Astrocyte of the cerebellum (primary cell): Measurements from ENCODE around the gene ISLR2.
"Not testable (repeated sequence)": the region's sequence is repeated elsewhere in the genome, so short reads cannot be mapped to it uniquely, and the experiment has no call there.

ENCODE experiments used
- DNase-seq: peaks from one replicate; pipeline ENCODE4 v3.0.0-alpha.2; 2011; ENCODE audit warnings: low read depth
- H3K4me3 ChIP-seq: 2 replicates; pipeline ENCODE4 v1.5.1; 2011; ENCODE audit warnings: mild to moderate bottlenecking, low read depth, low read length, moderate library complexity
- CTCF ChIP-seq: IDR thresholded peaks from 2 replicates; pipeline ENCODE4 v1.5.1; 2012; ENCODE audit warnings: low read length, low read depth, moderate library complexity, mild to moderate bottlenecking; ENCODE audit errors: missing control alignments
- in situ Hi-C: cut with HindIII; loops from 2 replicates; pipeline ENCODE4 v1.10.0; 2017; ENCODE audit warnings: low sequenced_read_pairs

Gene ISLR2

GRCh38 chr15:74158855-74159650 is 28.7 kb downstream of the ISLR2 start:
- in situ Hi-C loops = no loop called here
- no peak for TF ChIP-seq CTCF
- DNase-seq = no peak
- H3K4me3 ChIP-seq = no peak overlapping the region

- no peak for TF ChIP-seq CTCF
- H3K4me3 ChIP-seq = no peak overlapping the region
- DNase-seq = no peak
- in situ Hi-C loops = no loop called here
Measured at GRCh38 chr15:74159773-74160172, 29.4 kb downstream of the ISLR2 start.

- H3K4me3 ChIP-seq, in situ Hi-C loops, DNase-seq: not testable (repeated sequence)
Measured at GRCh38 chr15:74160390-74160789, 30.0 kb downstream of the ISLR2 start.

- in situ Hi-C loops, H3K4me3 ChIP-seq, DNase-seq: not testable (repeated sequence)
Measured at GRCh38 chr15:74162195-74162536, 31.8 kb downstream of the ISLR2 start.

GRCh38 chr15:74165461-74165860 is 35.1 kb downstream of the ISLR2 start:
- TF ChIP-seq CTCF = no peak
- DNase-seq = no peak
- in situ Hi-C loops = no loop called here
- H3K4me3 ChIP-seq = no peak overlapping the region

- in situ Hi-C loops = no loop called here
- H3K4me3 ChIP-seq = no peak overlapping the region
- no peak for TF ChIP-seq CTCF
- no peak for DNase-seq
Measured at GRCh38 chr15:74167891-74168331, 37.5 kb downstream of the ISLR2 start.

GRCh38 chr15:74168711-74169126 is 38.3 kb downstream of the ISLR2 start:
- no peak for DNase-seq
- TF ChIP-seq CTCF = no peak
- H3K4me3 ChIP-seq = no peak overlapping the region
- in situ Hi-C loops = no loop called here
